Sigmoid colon (tissue), 7 donors: ENCODE results near the gene DEGS2. TPM values are rescaled to one million over a fixed set of nuclear protein-coding genes. Genes with fewer than 3 reads are reported as not detected.
"Not testable (repeated sequence)": the region's sequence is repeated elsewhere in the genome, so short reads cannot be mapped to it uniquely, and the experiment has no call there.

Experiments used
- DNase-seq: peaks from one replicate; pipeline ENCODE4 v3.0.0-alpha.2; 2019
- H3K27ac ChIP-seq, 4 donors: fragments of 200-600 bp; sonication (generic); one replicate each; pipeline ENCODE4 v1.5.1; 2016 to 2019; ENCODE audit warnings: mild to moderate bottlenecking in 1 of 4
- H3K27me3 ChIP-seq, 3 donors: fragments of 200-600 bp; sonication (generic); one replicate each; pipeline ENCODE4 v1.5.1; 2019; ENCODE audit warnings: mild to moderate bottlenecking in 1 of 3
- H3K36me3 ChIP-seq, 4 donors: fragments of 200-600 bp; sonication (generic); one replicate each; pipeline ENCODE4 v1.5.1; 2016 to 2019
- H3K4me1 ChIP-seq, 4 donors: fragments of 200-600 bp; sonication (generic); one replicate each; pipeline ENCODE4 v1.5.1; 2017 to 2019
- H3K4me3 ChIP-seq, 4 donors: fragments of 200-600 bp; sonication (generic); one replicate each; pipeline ENCODE4 v1.5.1; 2017 to 2019; ENCODE audit warnings: mild to moderate bottlenecking in 2 of 4, moderate library complexity in 1 of 4
- H3K9me3 ChIP-seq, 4 donors: fragments of 200-600 bp in 3 of 4; sonication (generic) in 3 of 4; one replicate each; pipeline versions ENCODE4 v1.5.1 to v1.6.1; 2013 to 2019
- EP300 ChIP-seq, 4 donors: sonication (generic); formaldehyde crosslinking; IDR thresholded peaks; one replicate each; pipeline ENCODE4 v1.6.1; 2017; ENCODE audit warnings: antibody characterized with exemption in 4 of 4
- POLR2A ChIP-seq, 2 donors: fragments of 450-650 bp; IDR thresholded peaks; one replicate each; pipeline ENCODE4 v1.6.1; 2016; ENCODE audit warnings: antibody characterized with exemption in 2 of 2, mild to moderate bottlenecking in 2 of 2, moderate library complexity in 2 of 2
- POLR2AphosphoS5 ChIP-seq, 4 donors: sonication (generic); formaldehyde crosslinking; IDR thresholded peaks; one replicate each; pipeline ENCODE4 v1.6.1; 2017; ENCODE audit warnings: antibody characterized with exemption in 4 of 4
- WGBS, 2 donors: extraction: QIAGEN DNeasy Blood & Tissue Kit; methylation state at CpG; one replicate each; pipeline ENCODE4 v1.1.7; 2013; 5-methylcytosine and 5-hydroxymethylcytosine counted together
- intact Hi-C: fragments of 100-400 bp; cut with DNase I; formaldehyde crosslinking; loops from one replicate; pipeline ENCODE4 v1.15.1; 2023
- polyA plus RNA-seq, 3 donors: library from polyadenylated mRNA; stranded (reverse); fragments of 200-250 nt; gene quantifications; one replicate each; pipeline ENCODE4 v1.2.3, GENCODE V29; 2013
- total RNA-seq, 4 donors: library from RNA; depleted of rRNA; stranded (reverse); fragments of >200 nt; gene quantifications; one replicate each; pipeline ENCODE4 v1.1.0, GENCODE V29; 2016
- TF ChIP-seq, protein P1 (sequence below), 4 experiments: fragments of 450-650 bp in 3 of 4; fragments of 200-600 bp in 1 of 4; IDR thresholded peaks; one replicate each; pipeline ENCODE4 v1.5.1; 2016 to 2019; ENCODE audit warnings: antibody characterized with exemption in 4 of 4, mild to moderate bottlenecking in 3 of 4, moderate library complexity in 2 of 4
- donor health status: healthy with polysubstance abuse.
- donor health status: Bipolar disorder and iron deficiency.
- donor health status: healthy.

Gene DEGS2
- total and polyA plus RNA-seq, 7 donors = under 0.01 to 11.9 (median 0.54) TPM

DNA sequence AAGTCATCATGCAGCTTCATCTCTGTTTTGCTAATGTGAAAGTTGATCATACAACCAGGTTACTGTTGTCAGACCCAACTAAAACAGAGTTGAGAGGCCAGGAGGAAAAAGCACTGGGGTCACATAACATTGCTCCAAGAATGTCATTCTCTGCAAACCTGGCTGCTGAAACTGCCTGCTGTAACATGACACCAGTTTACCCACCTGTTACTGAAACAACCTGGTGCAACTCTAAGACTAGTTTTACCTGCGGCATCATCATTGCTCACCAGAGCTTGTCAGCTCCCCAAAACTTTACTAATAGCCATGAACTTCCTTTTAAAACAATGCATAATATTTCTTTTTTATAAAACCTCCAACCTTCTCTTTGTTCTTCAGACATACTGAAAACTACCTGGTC, 30.7 kb upstream of the DEGS2 start:
- Histone ChIP-seq H3K4me3 (no peak overlapping the region), H3K27ac (no peak overlapping the region), H3K36me3 (no peaks in the 10 kb centered on the region), H3K4me1 (peaks cover 0 to 17% (median 11%) of the 10 kb centered on the region in 4 donors), H3K27me3 (no peaks in the 10 kb centered on the region), H3K9me3 (no peaks in the 10 kb centered on the region)
- 97% methylated on average over 1 of the region's 1 CpG for WGBS, 2 donors
- intact Hi-C loops = loop anchor here (5.0 kb wide), 1 partner anchor 83 kb away; no protein-coding TSS in a partner anchor
- no peak for TF ChIP-seq POLR2A (IDR thresholded peaks at IDR 0.05)
- no peak for TF ChIP-seq POLR2AphosphoS5 (IDR thresholded peaks at IDR 0.05)
- TF ChIP-seq, protein P1, sequence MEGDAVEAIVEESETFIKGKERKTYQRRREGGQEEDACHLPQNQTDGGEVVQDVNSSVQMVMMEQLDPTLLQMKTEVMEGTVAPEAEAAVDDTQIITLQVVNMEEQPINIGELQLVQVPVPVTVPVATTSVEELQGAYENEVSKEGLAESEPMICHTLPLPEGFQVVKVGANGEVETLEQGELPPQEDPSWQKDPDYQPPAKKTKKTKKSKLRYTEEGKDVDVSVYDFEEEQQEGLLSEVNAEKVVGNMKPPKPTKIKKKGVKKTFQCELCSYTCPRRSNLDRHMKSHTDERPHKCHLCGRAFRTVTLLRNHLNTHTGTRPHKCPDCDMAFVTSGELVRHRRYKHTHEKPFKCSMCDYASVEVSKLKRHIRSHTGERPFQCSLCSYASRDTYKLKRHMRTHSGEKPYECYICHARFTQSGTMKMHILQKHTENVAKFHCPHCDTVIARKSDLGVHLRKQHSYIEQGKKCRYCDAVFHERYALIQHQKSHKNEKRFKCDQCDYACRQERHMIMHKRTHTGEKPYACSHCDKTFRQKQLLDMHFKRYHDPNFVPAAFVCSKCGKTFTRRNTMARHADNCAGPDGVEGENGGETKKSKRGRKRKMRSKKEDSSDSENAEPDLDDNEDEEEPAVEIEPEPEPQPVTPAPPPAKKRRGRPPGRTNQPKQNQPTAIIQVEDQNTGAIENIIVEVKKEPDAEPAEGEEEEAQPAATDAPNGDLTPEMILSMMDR (IDR thresholded peaks at IDR 0.05) = no peak
- no peak for TF ChIP-seq EP300 (IDR thresholded peaks at IDR 0.05)
- no peak for DNase-seq

DNA sequence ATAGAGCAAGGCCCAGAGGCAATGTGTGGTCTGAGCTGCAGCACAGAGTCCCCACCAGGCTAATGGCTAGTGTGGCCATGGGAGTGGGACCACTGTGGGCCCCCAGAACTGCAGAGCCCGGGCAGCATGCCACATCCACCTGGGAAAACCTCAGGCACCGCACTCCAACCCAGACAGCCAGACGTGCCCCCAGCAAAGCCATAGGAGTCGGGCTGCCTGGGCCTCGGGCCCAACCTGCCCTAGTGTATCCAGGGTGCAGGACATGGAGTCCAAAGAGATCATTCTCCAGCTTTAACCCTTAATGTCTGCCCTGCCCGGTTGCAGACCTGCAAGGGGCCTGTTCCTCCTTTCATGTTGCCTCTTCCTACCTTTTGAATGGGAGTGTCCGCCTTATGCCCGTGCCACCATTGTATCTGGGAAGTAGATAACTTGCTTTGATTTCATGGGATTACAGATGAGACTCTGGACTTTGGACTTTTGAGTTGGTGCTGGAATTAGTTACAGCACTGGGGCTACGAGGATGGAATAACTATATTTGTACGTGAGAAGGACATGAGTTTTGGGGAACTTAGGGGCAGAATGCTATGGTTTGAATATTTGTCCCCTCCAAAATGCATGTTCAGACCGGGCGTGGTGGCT, 29.1 kb upstream of the DEGS2 start:
- DNase-seq = no peak
- Histone ChIP-seq H3K27ac (no peak overlapping the region), H3K9me3 (no peaks in the 10 kb centered on the region), H3K4me3 (no peak overlapping the region), H3K36me3 (no peaks in the 10 kb centered on the region), H3K4me1 (peaks cover 0 to 17% (median 11%) of the 10 kb centered on the region in 4 donors), H3K27me3 (no peaks in the 10 kb centered on the region)
- WGBS, 2 donors = 56 to 85% methylated on average over 12 of the region's 12 CpGs
- intact Hi-C loops = no loop called here
- TF ChIP-seq EP300 (IDR thresholded peaks at IDR 0.05) (no peak), POLR2AphosphoS5 (IDR thresholded peaks at IDR 0.05) (no peak), POLR2A (IDR thresholded peaks at IDR 0.05) (no peak)
- TF ChIP-seq, protein P1 (IDR thresholded peaks at IDR 0.05) = no peak

DNA sequence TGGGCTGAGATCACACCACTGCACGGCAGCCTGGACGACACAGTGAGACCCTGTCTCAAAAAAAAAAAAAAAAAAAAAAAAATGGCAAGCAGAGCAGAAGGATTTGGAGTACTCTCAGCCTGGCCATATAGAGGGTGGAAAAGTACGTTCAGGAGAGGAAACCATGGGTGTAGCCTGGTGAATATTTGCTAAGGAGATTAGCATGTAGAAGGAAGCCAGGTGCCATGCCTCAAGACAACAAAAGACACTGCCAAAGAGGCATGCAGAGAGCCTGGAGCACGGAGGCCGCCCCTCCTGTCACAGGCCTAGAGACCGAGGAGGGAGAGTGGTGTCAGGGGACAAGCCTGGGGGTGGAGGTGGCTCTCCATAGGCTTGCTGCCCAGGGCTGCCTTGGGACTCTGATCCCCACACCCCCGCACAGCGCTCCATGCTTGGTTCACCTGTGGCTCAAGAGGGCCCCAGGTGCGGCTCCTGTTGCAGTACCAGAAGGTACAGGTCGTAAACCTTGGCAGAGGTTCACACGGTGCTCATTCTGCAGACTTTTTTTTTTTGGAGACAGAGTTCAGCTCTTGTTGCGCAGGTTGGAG, 27.9 kb upstream of the DEGS2 start:
- H3K27ac ChIP-seq = no peak overlapping the region
- peaks cover 0 to 9% (median 6%) of the 10 kb centered on the region in 4 donors for H3K4me1 ChIP-seq
- 20 to 75% methylated on average over 12 of the region's 12 CpGs for WGBS, 2 donors
- no peak overlapping the region for H3K4me3 ChIP-seq
- H3K36me3 ChIP-seq = no peaks in the 10 kb centered on the region
- H3K9me3 ChIP-seq = no peaks in the 10 kb centered on the region
- TF ChIP-seq, protein P1 (IDR thresholded peaks at IDR 0.05) = no peak
- TF ChIP-seq POLR2AphosphoS5 (IDR thresholded peaks at IDR 0.05) = no peak
- TF ChIP-seq POLR2A (IDR thresholded peaks at IDR 0.05) = no peak
- no peak for TF ChIP-seq EP300 (IDR thresholded peaks at IDR 0.05)
- DNase-seq = no peak
- intact Hi-C loops = no loop called here
- no peaks in the 10 kb centered on the region for H3K27me3 ChIP-seq

DNA sequence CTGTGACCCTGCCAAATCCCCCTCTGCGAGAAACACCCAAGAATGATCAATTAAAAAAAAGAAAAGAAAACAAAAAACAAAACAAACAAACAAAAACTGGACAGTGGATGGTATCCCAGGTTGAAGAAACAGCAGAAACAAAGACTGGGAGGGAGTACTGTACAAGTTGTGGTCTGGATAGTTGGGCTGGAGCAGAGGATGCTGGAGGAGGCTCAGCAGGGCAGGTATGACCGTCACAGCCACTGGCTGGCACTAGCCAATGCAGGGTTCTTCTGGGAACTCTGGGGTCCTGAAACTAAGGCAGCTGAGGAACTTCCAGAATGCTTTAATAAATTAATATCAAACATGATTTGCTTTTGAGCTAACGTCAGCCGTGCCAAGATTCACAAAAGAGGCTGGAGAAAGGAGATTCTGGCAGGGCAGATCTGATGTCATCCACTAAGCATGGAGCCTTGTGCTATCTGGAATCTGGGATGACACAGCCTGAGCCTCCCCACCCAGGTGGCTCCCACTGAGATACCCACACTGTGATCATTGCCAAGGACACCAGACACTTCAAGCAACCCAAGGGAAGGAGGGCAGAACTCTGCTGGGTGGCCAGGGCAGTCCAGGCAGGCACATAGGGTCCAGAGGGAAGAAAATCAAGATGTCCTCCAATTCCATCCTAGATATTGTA, 22.6 kb upstream of the DEGS2 start:
- DNase-seq, H3K36me3 ChIP-seq, H3K9me3 ChIP-seq, H3K27ac ChIP-seq, H3K4me1 ChIP-seq, intact Hi-C loops, H3K4me3 ChIP-seq, H3K27me3 ChIP-seq: not testable (repeated sequence)
- 81 to 92% methylated on average over 3 to 4 of the region's 4 CpGs for WGBS, 2 donors

DNA sequence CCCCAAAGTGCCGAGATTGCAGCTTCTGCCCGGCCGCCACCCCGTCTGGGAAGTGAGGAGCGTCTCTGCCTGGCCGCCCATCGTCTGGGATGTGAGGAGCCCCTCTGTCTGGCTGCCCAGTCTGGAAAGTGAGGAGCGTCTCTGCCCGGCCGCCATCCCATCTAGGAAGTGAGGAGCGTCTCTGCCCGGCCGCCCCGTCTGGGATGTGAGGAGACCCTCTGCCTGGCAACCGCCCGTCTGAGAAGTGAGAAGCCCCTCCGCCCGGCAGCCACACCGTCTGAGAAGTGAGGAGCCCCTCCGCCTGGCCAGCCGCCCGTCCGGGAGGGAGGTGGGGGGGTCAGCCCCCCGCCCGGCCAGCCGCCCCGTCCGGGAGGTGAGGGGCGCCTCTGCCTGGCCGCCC, 21.2 kb upstream of the DEGS2 start:
- H3K4me3 ChIP-seq, DNase-seq, H3K27ac ChIP-seq, H3K9me3 ChIP-seq, H3K4me1 ChIP-seq, H3K36me3 ChIP-seq, intact Hi-C loops, H3K27me3 ChIP-seq: not testable (repeated sequence)
- WGBS, 2 donors = 94 to 95% methylated on average over 28 of the region's 30 CpGs
